GM21360 (cell line): ENCODE data around the gene NCL.

Experiments
- ATAC-seq: cut with Tn5 transposase; IDR thresholded peaks from one replicate; pipeline ENCODE4 v1.9.1; 2021; ENCODE audit warnings: mild to moderate bottlenecking, moderate library complexity; ENCODE audit not compliant: unreplicated experiment

The NCL gene

GRCh38 chr2:231463698-231464575 is at the start of gene NCL:
TSS of gene NCL (minus strand) at chr2:231464484. CDS start at chr2:231464353, 131 bp downstream.
- ATAC-seq: peak; percentile 80

- no peak for ATAC-seq
These were observed 49.5 kb upstream of the NCL start for GRCh38 chr2:231513746-231514224.

DNA sequence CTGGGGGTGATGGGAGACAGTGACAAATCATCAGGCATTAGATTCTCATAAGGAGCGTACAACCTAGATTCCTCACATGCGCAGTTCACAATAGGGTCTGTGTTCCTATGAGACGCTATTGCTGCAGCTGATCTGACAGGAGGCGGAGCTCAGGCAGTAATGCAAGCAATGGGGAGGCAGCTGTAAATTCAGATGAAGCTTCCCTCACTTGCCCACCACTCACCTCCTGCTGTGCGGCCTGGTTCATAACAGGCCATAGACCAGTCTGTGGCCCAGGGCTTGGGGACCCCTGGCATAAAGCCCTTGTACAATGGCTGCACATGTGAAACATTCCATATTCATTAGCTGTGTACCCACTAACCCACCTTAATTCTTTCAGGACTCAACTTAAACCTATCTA is 47.9 kb upstream of the NCL start:
- no peak for ATAC-seq

DNA sequence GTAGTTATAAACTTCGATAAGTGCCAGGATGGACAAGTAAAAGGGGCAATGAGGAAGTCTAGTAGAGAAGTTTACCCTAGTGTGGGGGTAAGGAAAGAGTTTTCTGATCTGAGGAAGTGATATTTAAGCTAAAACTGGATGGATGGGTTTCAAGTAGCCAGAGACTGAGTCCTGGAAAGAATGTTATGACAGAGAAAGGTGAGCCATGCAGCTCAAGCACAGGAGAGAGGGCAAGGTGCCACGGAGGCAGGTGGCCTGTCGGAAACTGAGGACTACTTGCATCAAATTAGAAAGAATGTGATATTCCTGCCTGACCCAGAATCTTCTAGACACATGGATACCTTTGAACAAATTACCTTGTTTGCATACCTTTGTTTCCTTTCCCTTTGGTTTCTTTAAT is 39.5 kb upstream of the NCL start:
- no peak for ATAC-seq

GRCh38 chr2:231502596-231502995 is 38.3 kb upstream of the NCL start:
- no peak for ATAC-seq

GRCh38 chr2:231497651-231498050 is 33.4 kb upstream of the NCL start:
- ATAC-seq: no peak

DNA sequence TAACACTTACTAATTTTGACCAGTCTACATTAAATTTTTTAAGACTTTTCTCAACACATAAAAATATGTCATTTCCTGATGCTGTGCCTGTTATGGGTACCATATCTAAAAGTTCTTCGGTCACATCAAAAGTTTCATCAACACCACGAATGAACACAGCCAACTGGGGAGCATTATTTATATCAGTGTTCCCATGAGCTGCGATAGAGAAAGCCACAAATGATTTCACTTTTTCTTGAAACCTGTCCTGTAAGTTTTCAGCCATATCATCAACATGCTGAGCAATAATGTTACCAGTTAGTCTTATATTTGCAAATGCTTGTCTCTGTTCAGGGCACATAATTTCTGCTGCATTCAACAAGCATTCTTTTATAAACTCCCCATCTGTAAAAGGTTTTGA is 30.4 kb upstream of the NCL start:
- ATAC-seq: no peak

GRCh38 chr2:231490801-231491200 is 26.5 kb upstream of the NCL start:
- no peak for ATAC-seq

DNA sequence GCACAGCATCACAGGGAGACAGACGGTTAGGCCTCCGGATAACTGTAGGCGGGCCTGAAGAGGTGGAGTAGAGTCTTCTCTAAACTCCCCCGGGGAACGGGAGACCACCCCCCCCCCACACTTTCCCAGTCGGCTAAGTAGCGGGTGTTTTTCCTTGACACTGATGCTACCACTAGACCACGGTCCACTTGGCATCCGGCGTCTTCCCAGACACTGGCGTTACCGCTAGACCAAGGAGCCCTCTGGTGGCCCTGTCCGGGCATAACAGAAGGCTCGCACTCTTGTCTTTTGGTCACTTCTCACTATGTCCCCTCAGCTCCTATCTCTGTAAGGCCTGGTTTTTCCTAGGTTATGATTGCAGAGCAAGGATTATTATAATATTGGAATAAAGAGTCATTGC is 25.7 kb upstream of the NCL start:
- ATAC-seq: no peak

DNA sequence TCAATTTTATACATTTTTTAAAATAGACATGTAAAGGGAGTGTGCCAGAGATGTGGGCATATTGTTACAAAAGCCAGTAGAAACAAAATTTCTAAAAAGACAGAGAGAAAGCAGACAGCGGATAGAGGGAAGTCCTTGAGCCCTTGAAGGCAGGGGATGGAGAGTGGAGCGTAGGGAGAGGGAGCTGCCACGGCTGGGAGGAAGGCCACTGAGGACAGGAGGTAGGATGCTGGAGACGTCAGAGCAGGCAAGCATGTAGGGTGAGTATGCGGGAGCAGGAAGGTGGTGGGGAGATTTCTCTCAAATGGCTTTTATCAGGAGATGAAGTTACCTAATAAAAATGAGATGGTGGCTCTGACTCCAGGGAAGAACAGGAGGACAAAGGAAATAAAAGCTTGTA is 24.0 kb upstream of the NCL start:
- no peak for ATAC-seq

- ATAC-seq: no peak
These were observed 22.7 kb upstream of the NCL start for GRCh38 chr2:231486851-231487596.

DNA sequence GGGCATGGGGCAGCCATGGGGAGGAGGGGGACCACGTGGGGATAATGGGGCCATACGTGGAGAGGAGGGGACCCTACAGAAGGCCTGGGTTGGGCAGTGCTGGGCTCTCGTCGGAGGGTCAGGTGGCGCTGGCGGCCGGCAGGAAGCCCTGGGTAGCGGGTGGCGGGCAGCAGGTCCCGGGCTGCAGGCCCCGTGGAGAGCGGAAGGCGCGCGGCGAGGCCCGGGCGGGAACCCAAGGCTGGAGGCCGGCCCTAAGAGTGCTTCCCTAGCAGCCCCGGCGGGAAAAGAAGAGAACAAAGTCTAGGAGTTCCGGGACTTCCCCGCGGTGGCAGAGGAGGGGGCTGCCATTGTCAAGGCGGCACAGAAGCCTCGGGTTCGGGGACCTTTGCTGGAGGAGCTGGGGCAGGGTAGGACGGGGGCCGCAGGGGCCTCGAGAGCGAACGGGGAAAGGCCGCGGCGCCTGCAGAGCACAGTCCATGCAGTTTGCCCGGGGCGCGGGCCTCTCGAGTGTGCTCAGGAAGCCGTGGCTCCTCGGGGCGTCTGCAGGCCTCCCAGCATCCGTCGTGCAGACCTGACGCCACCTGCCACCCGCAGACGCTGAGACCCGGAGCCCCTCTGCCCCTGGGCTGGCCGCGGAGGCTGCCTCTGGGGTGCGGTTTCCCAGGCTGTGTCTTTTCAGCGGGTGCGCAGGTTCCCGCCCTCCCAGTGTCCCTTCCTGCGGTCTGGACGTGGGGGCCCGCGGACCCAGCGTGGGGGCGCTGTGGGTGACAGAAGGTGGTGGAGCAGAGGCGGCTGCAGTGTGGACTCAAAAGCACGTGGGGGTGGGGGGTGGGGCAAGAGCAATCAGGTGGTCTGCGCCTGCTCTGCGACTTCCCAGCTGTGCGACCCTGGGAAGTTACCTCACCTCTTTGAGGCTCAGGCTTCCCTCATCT is 19.4 kb upstream of the NCL start:
- no peak for ATAC-seq

DNA sequence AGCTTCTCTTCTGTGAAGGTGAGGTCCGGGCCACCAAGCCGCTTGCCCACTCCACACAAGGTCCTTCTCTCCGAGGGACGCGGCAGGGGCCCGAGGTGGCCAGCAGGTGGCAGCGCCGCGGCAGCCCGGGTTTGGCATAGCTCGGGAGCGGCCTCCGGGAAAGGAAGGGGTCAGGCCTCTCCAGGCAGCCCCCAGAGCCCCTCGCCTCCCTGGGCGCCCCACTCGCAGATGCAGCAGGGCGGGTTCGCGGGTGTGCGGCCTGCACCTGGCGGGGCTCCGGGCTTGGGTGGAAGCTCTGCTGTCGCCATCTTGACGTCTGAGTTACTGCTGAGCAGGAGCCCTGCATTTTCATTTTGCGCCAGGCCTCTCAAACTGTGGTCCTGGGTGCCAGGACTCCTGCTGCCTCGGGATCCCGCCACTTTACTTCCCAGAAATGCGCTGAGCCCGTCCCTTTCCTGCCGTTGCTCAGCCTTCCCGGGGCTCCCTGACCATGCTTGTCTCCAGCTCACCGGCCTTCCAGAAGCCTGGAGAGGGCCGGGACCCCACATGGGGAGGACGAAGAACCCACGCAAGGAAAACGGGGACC is 18.6 kb upstream of the NCL start:
- ATAC-seq: no peak

DNA sequence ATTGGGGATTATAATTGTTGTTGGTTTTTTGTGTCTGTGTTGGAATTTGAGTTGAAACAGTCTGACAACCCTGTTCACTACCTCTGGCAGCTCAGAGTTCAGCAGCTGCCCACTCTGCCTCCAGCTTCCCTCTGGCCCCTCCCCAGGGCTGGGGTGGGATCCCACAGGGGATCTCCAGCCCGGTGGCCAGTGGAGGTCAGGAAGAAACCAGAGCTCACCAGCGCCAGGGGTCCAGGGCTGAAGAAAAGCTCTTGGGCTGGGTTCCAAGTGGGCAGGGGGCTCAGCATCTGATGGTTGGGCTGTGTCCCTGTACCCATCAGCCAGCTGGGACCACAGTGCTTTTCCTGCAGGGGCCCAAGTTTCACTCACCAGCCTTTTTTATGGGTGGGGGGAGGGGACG is 16.5 kb upstream of the NCL start:
- ATAC-seq: no peak

DNA sequence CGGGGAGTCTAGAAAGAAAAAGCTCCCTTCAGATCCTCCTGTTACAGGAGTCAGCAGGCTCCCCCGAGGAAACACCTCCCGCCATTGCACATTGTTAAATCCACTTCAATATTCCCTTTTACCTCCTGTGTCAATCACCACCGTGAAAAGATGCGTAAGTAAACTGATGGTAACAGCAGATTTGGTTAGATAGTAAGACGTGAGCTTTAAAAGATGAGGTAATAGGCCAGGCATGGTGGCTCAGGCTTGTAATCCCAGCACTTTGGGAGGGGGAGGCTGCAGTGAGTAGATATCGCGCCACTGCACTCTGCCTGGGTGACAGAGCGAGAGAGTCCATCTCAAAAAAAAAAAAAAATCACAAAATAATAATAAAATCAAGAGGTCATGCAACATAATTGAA is 15.2 kb upstream of the NCL start:
- no peak for ATAC-seq

GRCh38 chr2:231476920-231477319 is 12.6 kb upstream of the NCL start:
- no peak for ATAC-seq

GRCh38 chr2:231475965-231476364 is 11.7 kb upstream of the NCL start:
- ATAC-seq: no peak

DNA sequence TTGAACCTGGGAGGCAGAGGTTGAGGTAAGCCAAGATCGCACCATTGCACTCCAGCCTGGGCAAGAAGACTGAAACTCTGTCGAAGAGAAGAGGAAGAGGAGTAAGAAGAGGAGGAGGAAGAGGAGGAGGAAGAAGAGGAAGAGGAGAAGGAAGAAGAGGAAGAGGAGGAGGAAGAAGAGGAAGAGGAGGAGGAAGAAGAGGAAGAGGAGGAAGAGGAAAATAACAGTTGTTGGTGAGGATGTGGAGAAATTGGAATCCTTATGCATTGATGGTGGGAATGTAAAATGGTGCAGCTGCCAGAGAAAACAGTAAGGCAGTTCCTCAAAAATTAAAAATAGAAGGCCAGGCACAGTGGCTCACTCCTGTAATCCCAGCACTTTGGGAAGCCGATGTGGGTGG is 8.5 kb upstream of the NCL start:
- ATAC-seq: no peak

- ATAC-seq: no peak
These were observed 6.1 kb upstream of the NCL start for GRCh38 chr2:231470246-231470900.

DNA sequence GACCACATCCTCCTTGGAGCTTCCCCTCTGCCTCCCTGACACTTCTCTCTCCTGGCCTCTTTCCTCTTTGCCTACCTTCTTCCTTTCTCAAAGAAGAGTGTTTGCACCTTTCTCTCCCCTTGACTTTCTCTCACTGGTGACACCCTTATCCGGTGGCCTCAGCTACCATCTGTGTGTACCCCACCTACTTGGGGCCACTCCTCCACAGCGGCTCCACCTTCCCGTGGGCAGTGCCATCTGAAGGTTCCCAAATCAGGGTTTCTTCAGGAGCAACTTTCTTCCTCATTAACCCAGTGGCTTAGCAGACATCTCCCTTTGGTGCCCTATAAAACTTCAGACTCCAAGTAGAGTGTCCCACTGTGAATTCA is 5.3 kb upstream of the NCL start:
- no peak for ATAC-seq
